Stimulated activated CD8-positive, alpha-beta memory T cell treated with anti-CD3 and anti-CD28 coated beads, Interleukin-15, amount 100 ng/mL, for 1 hour (primary cell): ENCODE results near the gene MT1G.
"Not testable (repeated sequence)": the region's sequence is repeated elsewhere in the genome, so short reads cannot be mapped to it uniquely, and the experiment has no call there.

Source experiments
- DNase-seq: peaks from one replicate; pipeline ENCODE4 v3.0.0-alpha.2; 2020; ENCODE audit warnings: low read depth

MT1G gene

GRCh38 chr16:56636616-56637413, 31.1 kb downstream of the MT1G start:
- DNase-seq, result no peak

- no peak for DNase-seq
Measured at GRCh38 chr16:56635441-56635967, 32.4 kb downstream of the MT1G start.

GRCh38 chr16:56634715-56635440, 33.0 kb downstream of the MT1G start:
- DNase-seq, result no peak

- no peak for DNase-seq
Measured at GRCh38 chr16:56633535-56633934, 34.3 kb downstream of the MT1G start.

GRCh38 chr16:56632848-56633365, 35.0 kb downstream of the MT1G start:
- no peak for DNase-seq

GRCh38 chr16:56632156-56632847, 35.6 kb downstream of the MT1G start, which contains the start of gene MT1M:
TSS of gene MT1M (plus strand) at chr16:56632659. CDS start at chr16:56632732, 73 bp downstream.
- DNase-seq, result no peak

- DNase-seq, result no peak
Measured at GRCh38 chr16:56631832-56632155, 36.1 kb downstream of the MT1G start.

- DNase-seq, result no peak
Measured at GRCh38 chr16:56631197-56631596, 36.7 kb downstream of the MT1G start.

- DNase-seq, result no peak
Measured at GRCh38 chr16:56630134-56630533, 37.7 kb downstream of the MT1G start.

GRCh38 chr16:56629531-56629930, 38.3 kb downstream of the MT1G start:
- no peak for DNase-seq

- no peak for DNase-seq
Measured at GRCh38 chr16:56628486-56629350, 39.1 kb downstream of the MT1G start.

GRCh38 chr16:56626685-56627084, 41.2 kb downstream of the MT1G start:
- DNase-seq, result no peak

GRCh38 chr16:56625943-56626654, 41.8 kb downstream of the MT1G start:
- no peak for DNase-seq

GRCh38 chr16:56625140-56625942, 42.5 kb downstream of the MT1G start, which contains the start of gene MT1E:
TSS of gene MT1E (plus strand) at chr16:56625781. CDS start at chr16:56625852, 71 bp downstream.
- no peak for DNase-seq

GRCh38 chr16:56623637-56624036, 44.2 kb downstream of the MT1G start:
- no peak for DNase-seq

- not testable (repeated sequence) for DNase-seq
Measured at GRCh38 chr16:56623184-56623583, 44.7 kb downstream of the MT1G start.

GRCh38 chr16:56621665-56622445, 46.0 kb downstream of the MT1G start:
- not testable (repeated sequence) for DNase-seq

- no peak for DNase-seq
Measured at GRCh38 chr16:56620339-56620897, 47.4 kb downstream of the MT1G start.

GRCh38 chr16:56618138-56618537, 49.7 kb downstream of the MT1G start:
- no peak for DNase-seq
